GM23338 (cell line): Measurements from ENCODE around the gene TIE1. TPM values are rescaled to one million over a fixed set of nuclear protein-coding genes. Genes with fewer than 3 reads are reported as not detected.

Experiments
- ATAC-seq: fragments of 200-7000 bp; cut with Tn5 transposase; 3 replicates; pipeline ENCODE4 v1.9.1; 2020
- DNase-seq: peaks from one replicate; pipeline ENCODE4 v3.0.0-alpha.2; 2015; ENCODE audit warnings: low spot score
- H2AFZ ChIP-seq: fragments of 200-600 bp; sonication (generic); 2 replicates; pipeline ENCODE4 v1.8.0; 2016; ENCODE audit warnings: antibody characterized with exemption, mild to moderate bottlenecking, moderate library complexity
- H3F3A ChIP-seq: fragments of 200-600 bp; sonication (generic); replicated peaks from 2 replicates; pipeline ENCODE4 v1.8.0; 2017; ENCODE audit warnings: antibody characterized with exemption, mixed run types, low read depth
- H3K27ac ChIP-seq: fragments of 200-600 bp; sonication (generic); 2 replicates; pipeline ENCODE4 v1.6.1; 2016; ENCODE audit warnings: low read depth
- H3K27me3 ChIP-seq: fragments of 200-600 bp; sonication (generic); 2 replicates; pipeline ENCODE4 v1.8.0; 2016; ENCODE audit warnings: mild to moderate bottlenecking, mixed run types, moderate library complexity; ENCODE audit not compliant: insufficient read depth
- H3K36me3 ChIP-seq: fragments of 200-600 bp; sonication (generic); 2 replicates; pipeline ENCODE4 v1.8.0; 2016; ENCODE audit warnings: mild to moderate bottlenecking; ENCODE audit not compliant: insufficient read depth
- H3K4me1 ChIP-seq: fragments of 200-600 bp; sonication (generic); 2 replicates; pipeline ENCODE4 v1.8.0; 2016; ENCODE audit warnings: mild to moderate bottlenecking, moderate library complexity; ENCODE audit not compliant: insufficient read depth
- H3K4me2 ChIP-seq: fragments of 200-600 bp; sonication (generic); 2 replicates; pipeline ENCODE4 v1.7.1; 2017; ENCODE audit warnings: mixed run types
- H3K4me3 ChIP-seq: fragments of 200-600 bp; sonication (generic); 2 replicates; pipeline ENCODE4 v1.6.1; 2016; ENCODE audit warnings: mixed run types
- H3K79me2 ChIP-seq: fragments of 200-600 bp; sonication (generic); replicated peaks from 2 replicates; pipeline ENCODE4 v1.8.0; 2017; ENCODE audit warnings: mild to moderate bottlenecking; ENCODE audit not compliant: insufficient read depth
- H3K9me2 ChIP-seq: fragments of 200-600 bp; sonication (generic); 2 replicates; pipeline ENCODE4 v1.8.0; 2017; ENCODE audit not compliant: insufficient read depth
- H4K20me1 ChIP-seq: fragments of 200-600 bp; sonication (generic); replicated peaks from 2 replicates; pipeline ENCODE4 v1.8.0; 2017; ENCODE audit warnings: mild to moderate bottlenecking; ENCODE audit not compliant: insufficient read depth
- H3K27ac Mint-ChIP-seq: 2 replicates; pipeline ENCODE4 v1.8.0; 2020; ENCODE audit warnings: inconsistent platforms, mild to moderate bottlenecking, moderate library complexity, mixed read lengths
- H3K27me3 Mint-ChIP-seq: 3 replicates; pipeline ENCODE4 v1.8.0; 2022; ENCODE audit warnings: low read depth, mild to moderate bottlenecking, moderate library complexity, mixed read lengths, inconsistent platforms; ENCODE audit not compliant: insufficient read depth, poor library complexity
- H3K36me3 Mint-ChIP-seq: 3 replicates; pipeline ENCODE4 v1.8.0; 2021; ENCODE audit warnings: low read depth, mild to moderate bottlenecking, inconsistent platforms, moderate library complexity, mixed read lengths
- H3K4me1 Mint-ChIP-seq: 3 replicates; pipeline ENCODE4 v1.8.0; 2020; ENCODE audit warnings: mild to moderate bottlenecking, inconsistent platforms, mixed read lengths
- H3K4me3 Mint-ChIP-seq: 3 replicates; pipeline ENCODE4 v1.8.0; 2021; ENCODE audit warnings: moderate library complexity, mild to moderate bottlenecking, inconsistent platforms, mixed read lengths
- H3K9me3 Mint-ChIP-seq: 3 replicates; pipeline ENCODE4 v1.8.0; 2020; ENCODE audit warnings: moderate library complexity, mild to moderate bottlenecking, inconsistent platforms, mixed read lengths
- CREB1 ChIP-seq: fragments of 250-450 bp; sonication (Bioruptor Pico); IDR thresholded peaks from 2 replicates; pipeline ENCODE4 v1.5.0; 2020; ENCODE audit warnings: low read depth, mild to moderate bottlenecking, moderate library complexity
- JUNB ChIP-seq: IDR thresholded peaks from one replicate; pipeline ENCODE4 v1.6.1; 2016; ENCODE audit warnings: antibody characterized with exemption; ENCODE audit not compliant: unreplicated experiment
- NANOG ChIP-seq: IDR thresholded peaks from 2 replicates; pipeline ENCODE4 v1.6.1; 2016; ENCODE audit warnings: antibody characterized with exemption, borderline replicate concordance
- POLR2AphosphoS5 ChIP-seq: IDR thresholded peaks from 2 replicates; pipeline ENCODE4 v1.6.1; 2016; ENCODE audit warnings: antibody characterized with exemption, low read depth
- STAT1 ChIP-seq: IDR thresholded peaks from one replicate; pipeline ENCODE4 v1.6.1; 2016; ENCODE audit warnings: antibody characterized with exemption; ENCODE audit not compliant: unreplicated experiment
- polyA plus RNA-seq: library from polyadenylated mRNA; unstranded; fragments of >200 nt; fragmentation: Nextera tagmentation; extraction: Ambion mirVana; gene quantifications from 2 replicates; pipeline ENCODE4 v1.2.1, GENCODE V29; 2016
- total RNA-seq: library from RNA; depleted of rRNA; stranded (reverse); fragments of >200 nt; shearing (Covaris generic); gene quantifications from 2 replicates; pipeline ENCODE4 v1.2.3, GENCODE V29; 2014
- TF ChIP-seq, protein P1 (sequence below): IDR thresholded peaks from 2 replicates; pipeline ENCODE4 v1.6.1; 2016; ENCODE audit warnings: antibody characterized with exemption
- TF ChIP-seq, protein P2 (sequence below), 2 experiments: fragments of 200-600 bp in 1 of 2; sonication (generic) in 1 of 2; conservative IDR thresholded peaks; 2 replicates each; pipeline versions ENCODE4 v1.5.1 to v1.6.1; 2016 to 2017; ENCODE audit warnings: antibody characterized with exemption in 2 of 2, low read depth in 2 of 2, mild to moderate bottlenecking in 2 of 2, moderate library complexity in 1 of 2
- TF ChIP-seq, protein P3 (sequence below): IDR thresholded peaks from one replicate; pipeline ENCODE4 v1.6.1; 2018; ENCODE audit warnings: antibody characterized with exemption; ENCODE audit not compliant: unreplicated experiment
- TF ChIP-seq, protein P4 (sequence below): fragments of 250-450 bp; sonication (Bioruptor Pico); IDR thresholded peaks from 2 replicates; pipeline ENCODE4 v1.5.0; 2020; ENCODE audit warnings: mild to moderate bottlenecking, moderate library complexity

TIE1 gene
- total and polyA plus RNA-seq, 2 experiments from 2014 or later, result 0.37 to 2.3 TPM

DNA sequence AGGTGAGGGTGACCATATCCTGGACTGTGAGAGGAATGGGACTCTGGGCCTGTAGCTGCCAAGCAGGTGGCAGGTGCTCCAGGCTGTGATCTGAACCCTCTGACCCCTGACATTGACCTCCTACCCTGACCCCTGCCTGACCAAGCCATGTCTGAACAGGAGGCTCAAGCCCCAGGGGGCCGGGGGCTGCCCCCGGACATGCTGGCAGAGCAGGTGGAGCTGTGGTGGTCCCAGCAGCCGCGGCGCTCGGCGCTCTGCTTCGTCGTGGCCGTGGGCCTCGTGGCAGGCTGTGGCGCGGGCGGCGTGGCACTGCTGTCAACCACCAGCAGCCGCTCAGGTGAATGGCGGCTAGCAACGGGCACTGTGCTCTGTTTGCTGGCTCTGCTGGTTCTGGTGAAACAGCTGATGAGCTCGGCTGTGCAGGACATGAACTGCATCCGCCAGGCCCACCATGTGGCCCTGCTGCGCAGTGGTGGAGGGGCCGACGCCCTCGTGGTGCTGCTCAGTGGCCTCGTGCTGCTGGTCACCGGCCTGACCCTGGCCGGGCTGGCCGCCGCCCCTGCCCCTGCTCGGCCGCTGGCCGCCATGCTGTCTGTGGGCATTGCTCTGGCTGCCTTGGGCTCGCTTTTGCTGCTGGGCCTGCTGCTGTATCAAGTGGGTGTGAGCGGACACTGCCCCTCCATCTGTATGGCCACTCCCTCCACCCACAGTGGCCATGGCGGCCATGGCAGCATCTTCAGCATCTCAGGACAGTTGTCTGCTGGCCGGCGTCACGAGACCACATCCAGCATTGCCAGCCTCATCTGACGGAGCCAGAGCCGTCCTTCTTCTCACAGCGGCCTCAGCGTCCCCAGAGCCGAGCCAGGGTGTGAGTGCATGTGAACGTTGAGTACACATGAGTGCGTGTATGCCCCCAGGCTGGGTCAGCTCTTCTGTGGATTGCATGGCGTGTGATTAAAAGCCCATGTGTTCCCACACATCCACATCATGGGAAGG, 27.9 kb upstream of the TIE1 start:
- Mint-ChIP-seq H3K4me3 (no peak overlapping the region), H3K9me3 (no peaks in the 10 kb centered on the region; the same call in 2 of the 3 replicates), H3K27me3 (peaks cover 7% of the 10 kb centered on the region), H3K27ac (no peak overlapping the region), H3K36me3 (peaks cover 22% of the 10 kb centered on the region), H3K4me1 (peaks cover 33% of the 10 kb centered on the region)
- Histone ChIP-seq H3K36me3 (no peaks in the 10 kb centered on the region), H3K4me1 (peaks cover 16% of the 10 kb centered on the region), H3K9me2 (peaks cover 8% of the 10 kb centered on the region; the same call in 1 of the 2 replicates), H2AFZ (no peak overlapping the region), H3K27me3 (no peaks in the 10 kb centered on the region), H3F3A (0 out of 2 replicates have a peak, but pooled peaks cover 5% of the 10 kb centered on the region), H3K79me2 (0 out of 2 replicates have a peak, but pooled peaks cover 3% of the 10 kb centered on the region), H3K4me2 (no peak overlapping the region), H3K27ac (no peak overlapping the region), H4K20me1 (no peaks in the 10 kb centered on the region), H3K4me3 (no peak overlapping the region)
- DNase-seq (no peak), ATAC-seq (no peak)
- no peak for TF ChIP-seq CREB1 (CRISPR knock-in tag)
- TF ChIP-seq, protein P1, sequence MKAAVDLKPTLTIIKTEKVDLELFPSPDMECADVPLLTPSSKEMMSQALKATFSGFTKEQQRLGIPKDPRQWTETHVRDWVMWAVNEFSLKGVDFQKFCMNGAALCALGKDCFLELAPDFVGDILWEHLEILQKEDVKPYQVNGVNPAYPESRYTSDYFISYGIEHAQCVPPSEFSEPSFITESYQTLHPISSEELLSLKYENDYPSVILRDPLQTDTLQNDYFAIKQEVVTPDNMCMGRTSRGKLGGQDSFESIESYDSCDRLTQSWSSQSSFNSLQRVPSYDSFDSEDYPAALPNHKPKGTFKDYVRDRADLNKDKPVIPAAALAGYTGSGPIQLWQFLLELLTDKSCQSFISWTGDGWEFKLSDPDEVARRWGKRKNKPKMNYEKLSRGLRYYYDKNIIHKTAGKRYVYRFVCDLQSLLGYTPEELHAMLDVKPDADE, result no peak
- TF ChIP-seq, protein P2, sequence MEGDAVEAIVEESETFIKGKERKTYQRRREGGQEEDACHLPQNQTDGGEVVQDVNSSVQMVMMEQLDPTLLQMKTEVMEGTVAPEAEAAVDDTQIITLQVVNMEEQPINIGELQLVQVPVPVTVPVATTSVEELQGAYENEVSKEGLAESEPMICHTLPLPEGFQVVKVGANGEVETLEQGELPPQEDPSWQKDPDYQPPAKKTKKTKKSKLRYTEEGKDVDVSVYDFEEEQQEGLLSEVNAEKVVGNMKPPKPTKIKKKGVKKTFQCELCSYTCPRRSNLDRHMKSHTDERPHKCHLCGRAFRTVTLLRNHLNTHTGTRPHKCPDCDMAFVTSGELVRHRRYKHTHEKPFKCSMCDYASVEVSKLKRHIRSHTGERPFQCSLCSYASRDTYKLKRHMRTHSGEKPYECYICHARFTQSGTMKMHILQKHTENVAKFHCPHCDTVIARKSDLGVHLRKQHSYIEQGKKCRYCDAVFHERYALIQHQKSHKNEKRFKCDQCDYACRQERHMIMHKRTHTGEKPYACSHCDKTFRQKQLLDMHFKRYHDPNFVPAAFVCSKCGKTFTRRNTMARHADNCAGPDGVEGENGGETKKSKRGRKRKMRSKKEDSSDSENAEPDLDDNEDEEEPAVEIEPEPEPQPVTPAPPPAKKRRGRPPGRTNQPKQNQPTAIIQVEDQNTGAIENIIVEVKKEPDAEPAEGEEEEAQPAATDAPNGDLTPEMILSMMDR (conservative IDR thresholded peaks at IDR 0.05; ENCODE audit: low read depth in 2 of 2), result no peak
- TF ChIP-seq, protein P3, sequence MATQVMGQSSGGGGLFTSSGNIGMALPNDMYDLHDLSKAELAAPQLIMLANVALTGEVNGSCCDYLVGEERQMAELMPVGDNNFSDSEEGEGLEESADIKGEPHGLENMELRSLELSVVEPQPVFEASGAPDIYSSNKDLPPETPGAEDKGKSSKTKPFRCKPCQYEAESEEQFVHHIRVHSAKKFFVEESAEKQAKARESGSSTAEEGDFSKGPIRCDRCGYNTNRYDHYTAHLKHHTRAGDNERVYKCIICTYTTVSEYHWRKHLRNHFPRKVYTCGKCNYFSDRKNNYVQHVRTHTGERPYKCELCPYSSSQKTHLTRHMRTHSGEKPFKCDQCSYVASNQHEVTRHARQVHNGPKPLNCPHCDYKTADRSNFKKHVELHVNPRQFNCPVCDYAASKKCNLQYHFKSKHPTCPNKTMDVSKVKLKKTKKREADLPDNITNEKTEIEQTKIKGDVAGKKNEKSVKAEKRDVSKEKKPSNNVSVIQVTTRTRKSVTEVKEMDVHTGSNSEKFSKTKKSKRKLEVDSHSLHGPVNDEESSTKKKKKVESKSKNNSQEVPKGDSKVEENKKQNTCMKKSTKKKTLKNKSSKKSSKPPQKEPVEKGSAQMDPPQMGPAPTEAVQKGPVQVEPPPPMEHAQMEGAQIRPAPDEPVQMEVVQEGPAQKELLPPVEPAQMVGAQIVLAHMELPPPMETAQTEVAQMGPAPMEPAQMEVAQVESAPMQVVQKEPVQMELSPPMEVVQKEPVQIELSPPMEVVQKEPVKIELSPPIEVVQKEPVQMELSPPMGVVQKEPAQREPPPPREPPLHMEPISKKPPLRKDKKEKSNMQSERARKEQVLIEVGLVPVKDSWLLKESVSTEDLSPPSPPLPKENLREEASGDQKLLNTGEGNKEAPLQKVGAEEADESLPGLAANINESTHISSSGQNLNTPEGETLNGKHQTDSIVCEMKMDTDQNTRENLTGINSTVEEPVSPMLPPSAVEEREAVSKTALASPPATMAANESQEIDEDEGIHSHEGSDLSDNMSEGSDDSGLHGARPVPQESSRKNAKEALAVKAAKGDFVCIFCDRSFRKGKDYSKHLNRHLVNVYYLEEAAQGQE, result no peak
- TF ChIP-seq POLR2AphosphoS5, result no peak
- no peak for TF ChIP-seq NANOG
- TF ChIP-seq, protein P4, sequence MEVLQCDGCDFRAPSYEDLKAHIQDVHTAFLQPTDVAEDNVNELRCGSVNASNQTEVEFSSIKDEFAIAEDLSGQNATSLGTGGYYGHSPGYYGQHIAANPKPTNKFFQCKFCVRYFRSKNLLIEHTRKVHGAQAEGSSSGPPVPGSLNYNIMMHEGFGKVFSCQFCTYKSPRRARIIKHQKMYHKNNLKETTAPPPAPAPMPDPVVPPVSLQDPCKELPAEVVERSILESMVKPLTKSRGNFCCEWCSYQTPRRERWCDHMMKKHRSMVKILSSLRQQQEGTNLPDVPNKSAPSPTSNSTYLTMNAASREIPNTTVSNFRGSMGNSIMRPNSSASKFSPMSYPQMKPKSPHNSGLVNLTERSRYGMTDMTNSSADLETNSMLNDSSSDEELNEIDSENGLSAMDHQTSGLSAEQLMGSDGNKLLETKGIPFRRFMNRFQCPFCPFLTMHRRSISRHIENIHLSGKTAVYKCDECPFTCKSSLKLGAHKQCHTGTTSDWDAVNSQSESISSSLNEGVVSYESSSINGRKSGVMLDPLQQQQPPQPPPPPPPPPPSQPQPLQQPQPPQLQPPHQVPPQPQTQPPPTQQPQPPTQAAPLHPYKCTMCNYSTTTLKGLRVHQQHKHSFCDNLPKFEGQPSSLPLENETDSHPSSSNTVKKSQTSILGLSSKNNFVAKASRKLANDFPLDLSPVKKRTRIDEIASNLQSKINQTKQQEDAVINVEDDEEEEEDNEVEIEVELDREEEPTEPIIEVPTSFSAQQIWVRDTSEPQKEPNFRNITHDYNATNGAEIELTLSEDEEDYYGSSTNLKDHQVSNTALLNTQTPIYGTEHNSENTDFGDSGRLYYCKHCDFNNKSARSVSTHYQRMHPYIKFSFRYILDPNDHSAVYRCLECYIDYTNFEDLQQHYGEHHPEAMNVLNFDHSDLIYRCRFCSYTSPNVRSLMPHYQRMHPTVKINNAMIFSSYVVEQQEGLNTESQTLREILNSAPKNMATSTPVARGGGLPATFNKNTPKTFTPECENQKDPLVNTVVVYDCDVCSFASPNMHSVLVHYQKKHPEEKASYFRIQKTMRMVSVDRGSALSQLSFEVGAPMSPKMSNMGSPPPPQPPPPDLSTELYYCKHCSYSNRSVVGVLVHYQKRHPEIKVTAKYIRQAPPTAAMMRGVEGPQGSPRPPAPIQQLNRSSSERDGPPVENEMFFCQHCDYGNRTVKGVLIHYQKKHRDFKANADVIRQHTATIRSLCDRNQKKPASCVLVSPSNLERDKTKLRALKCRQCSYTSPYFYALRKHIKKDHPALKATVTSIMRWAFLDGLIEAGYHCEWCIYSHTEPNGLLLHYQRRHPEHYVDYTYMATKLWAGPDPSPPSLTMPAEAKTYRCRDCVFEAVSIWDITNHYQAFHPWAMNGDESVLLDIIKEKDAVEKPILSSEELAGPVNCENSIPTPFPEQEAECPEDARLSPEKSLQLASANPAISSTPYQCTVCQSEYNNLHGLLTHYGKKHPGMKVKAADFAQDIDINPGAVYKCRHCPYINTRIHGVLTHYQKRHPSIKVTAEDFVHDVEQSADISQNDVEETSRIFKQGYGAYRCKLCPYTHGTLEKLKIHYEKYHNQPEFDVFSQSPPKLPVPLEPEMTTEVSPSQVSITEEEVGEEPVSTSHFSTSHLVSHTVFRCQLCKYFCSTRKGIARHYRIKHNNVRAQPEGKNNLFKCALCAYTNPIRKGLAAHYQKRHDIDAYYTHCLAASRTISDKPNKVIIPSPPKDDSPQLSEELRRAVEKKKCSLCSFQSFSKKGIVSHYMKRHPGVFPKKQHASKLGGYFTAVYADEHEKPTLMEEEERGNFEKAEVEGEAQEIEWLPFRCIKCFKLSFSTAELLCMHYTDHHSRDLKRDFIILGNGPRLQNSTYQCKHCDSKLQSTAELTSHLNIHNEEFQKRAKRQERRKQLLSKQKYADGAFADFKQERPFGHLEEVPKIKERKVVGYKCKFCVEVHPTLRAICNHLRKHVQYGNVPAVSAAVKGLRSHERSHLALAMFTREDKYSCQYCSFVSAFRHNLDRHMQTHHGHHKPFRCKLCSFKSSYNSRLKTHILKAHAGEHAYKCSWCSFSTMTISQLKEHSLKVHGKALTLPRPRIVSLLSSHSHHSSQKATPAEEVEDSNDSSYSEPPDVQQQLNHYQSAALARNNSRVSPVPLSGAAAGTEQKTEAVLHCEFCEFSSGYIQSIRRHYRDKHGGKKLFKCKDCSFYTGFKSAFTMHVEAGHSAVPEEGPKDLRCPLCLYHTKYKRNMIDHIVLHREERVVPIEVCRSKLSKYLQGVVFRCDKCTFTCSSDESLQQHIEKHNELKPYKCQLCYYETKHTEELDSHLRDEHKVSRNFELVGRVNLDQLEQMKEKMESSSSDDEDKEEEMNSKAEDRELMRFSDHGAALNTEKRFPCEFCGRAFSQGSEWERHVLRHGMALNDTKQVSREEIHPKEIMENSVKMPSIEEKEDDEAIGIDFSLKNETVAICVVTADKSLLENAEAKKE (CRISPR knock-in tag), result no peak
- TF ChIP-seq STAT1, result no peak
- no peak for TF ChIP-seq JUNB
